Activated naive CD4-positive, alpha-beta T cell (primary cell): ENCODE measurements around the gene EIF1.
"Not testable (repeated sequence)": the region's sequence is repeated elsewhere in the genome, so short reads cannot be mapped to it uniquely, and the experiment has no call there.

ENCODE experiments used
- DNase-seq, 4 experiments: peaks; one replicate each; lab custom pipeline; 2025; lab: John Stamatoyannopoulos, UW

The EIF1 gene

GRCh38 chr17:41688641-41689496 is at the start of gene EIF1:
TSS of gene EIF1 (plus strand) at chr17:41688885. CDS start at chr17:41689039, 154 bp downstream.
- peak; percentile 99 to 100 (median 100) for DNase-seq

GRCh38 chr17:41638941-41639340 is 49.7 kb upstream of the EIF1 start:
- DNase-seq, result no peak

GRCh38 chr17:41639492-41640473 is 48.9 kb upstream of the EIF1 start:
- no peak for DNase-seq

GRCh38 chr17:41640596-41640995 is 48.1 kb upstream of the EIF1 start:
- not testable (repeated sequence) for DNase-seq

- DNase-seq, result no peak
Observed at GRCh38 chr17:41642252-41643156, 46.2 kb upstream of the EIF1 start.

- no peak for DNase-seq
Observed at GRCh38 chr17:41647038-41647813, 41.5 kb upstream of the EIF1 start.

- peak; percentile 77 to 95 (median 86) for DNase-seq
Observed at GRCh38 chr17:41647940-41648410, 40.7 kb upstream of the EIF1 start.

GRCh38 chr17:41648411-41649195 is 40.1 kb upstream of the EIF1 start:
- DNase-seq, result peak; percentile 64 to 84 (median 80)

GRCh38 chr17:41649923-41650519 is 38.7 kb upstream of the EIF1 start:
- no peak for DNase-seq

- no peak for DNase-seq
Observed at GRCh38 chr17:41650794-41651624, 37.7 kb upstream of the EIF1 start.

- no peak for DNase-seq
Observed at GRCh38 chr17:41651625-41652460, 36.8 kb upstream of the EIF1 start.

- DNase-seq, result no peak
Observed at GRCh38 chr17:41652461-41652970, 36.2 kb upstream of the EIF1 start.

GRCh38 chr17:41653421-41653820 is 35.3 kb upstream of the EIF1 start:
- no peak for DNase-seq

GRCh38 chr17:41653892-41654677 is 34.6 kb upstream of the EIF1 start:
- no peak for DNase-seq

- no peak for DNase-seq
Observed at GRCh38 chr17:41654678-41655607, 33.7 kb upstream of the EIF1 start.
